Left renal cortex interstitium (tissue), 4 donors: ENCODE measurements around the gene HES2. TPM values are rescaled to one million over a fixed set of nuclear protein-coding genes. Genes with fewer than 3 reads are reported as not detected.
"Not testable (repeated sequence)": the region's sequence is repeated elsewhere in the genome, so short reads cannot be mapped to it uniquely, and the experiment has no call there.

ENCODE experiments used
- DNase-seq, 4 donors: peaks; one replicate each; pipeline ENCODE4 v3.0.0-alpha.2; 2013; ENCODE audit warnings: low read depth in 4 of 4, low spot score in 2 of 4, missing footprints in 1 of 4
- polyA plus RNA-seq, 4 donors: library from polyadenylated mRNA; unstranded; fragments of 120-200 nt; gene quantifications; one replicate each; pipeline ENCODE4 v1.2.1, GENCODE V29; 2013; ENCODE audit not compliant: insufficient read length in 4 of 4

Gene HES2
- polyA plus RNA-seq, 4 donors, result 0.23 to 0.84 (median 0.39) TPM

- DNase-seq, result no peak
Observed at GRCh38 chr1:6392809-6393399, 26.8 kb downstream of the HES2 start.

GRCh38 chr1:6391951-6392808, 27.5 kb downstream of the HES2 start:
- no peak for DNase-seq

GRCh38 chr1:6389971-6390370, 29.7 kb downstream of the HES2 start:
- DNase-seq, result no peak

GRCh38 chr1:6386371-6386949, 33.3 kb downstream of the HES2 start:
- DNase-seq, result no peak

- no peak for DNase-seq
Observed at GRCh38 chr1:6385488-6386191, 34.1 kb downstream of the HES2 start.

GRCh38 chr1:6384962-6385361, 34.8 kb downstream of the HES2 start:
- DNase-seq, result no peak

- no peak for DNase-seq
Observed at GRCh38 chr1:6384135-6384534, 35.6 kb downstream of the HES2 start.

- no peak for DNase-seq
Observed at GRCh38 chr1:6380037-6380436, 39.7 kb downstream of the HES2 start.

- DNase-seq, result no peak
Observed at GRCh38 chr1:6378096-6378746, 41.5 kb downstream of the HES2 start.

GRCh38 chr1:6373961-6374720, 45.6 kb downstream of the HES2 start:
- DNase-seq, result no peak

- DNase-seq, result not testable (repeated sequence)
Observed at GRCh38 chr1:6372236-6372635, 47.5 kb downstream of the HES2 start.

GRCh38 chr1:6370006-6370405, 49.7 kb downstream of the HES2 start:
- DNase-seq, result no peak

GRCh38 chr1:6367381-6368012, 52.2 kb downstream of the HES2 start:
- DNase-seq, result no peak

GRCh38 chr1:6365047-6365446, 54.7 kb downstream of the HES2 start:
- no peak for DNase-seq

GRCh38 chr1:6363085-6363884, 56.4 kb downstream of the HES2 start:
- DNase-seq, result not testable (repeated sequence)
